H9 (cell line): ENCODE measurements around the gene ARMC9. TPM values are rescaled to one million over a fixed set of nuclear protein-coding genes. Genes with fewer than 3 reads are reported as not detected.

Source experiments
- DNase-seq: peaks from one replicate; pipeline ENCODE4 v3.0.0-alpha.2; 2017
- H2AFZ ChIP-seq: one replicate; pipeline ENCODE4 v1.6.1; 2013; ENCODE audit warnings: mild to moderate bottlenecking, low read length, control low read depth, moderate library complexity
- H2AK5ac ChIP-seq: 2 replicates; pipeline ENCODE4 v1.6.1; 2013; ENCODE audit warnings: low read length, control low read depth, mixed read lengths; ENCODE audit not compliant: insufficient read length
- H2BK120ac ChIP-seq: one replicate; pipeline ENCODE4 v1.6.1; 2013; ENCODE audit warnings: low read depth, mild to moderate bottlenecking, low read length, control low read depth, inconsistent platforms; ENCODE audit not compliant: poor library complexity, severe bottlenecking
- H2BK12ac ChIP-seq: 2 replicates; pipeline ENCODE4 v1.6.1; 2013; ENCODE audit warnings: low read length, control low read depth, mixed read lengths, low read depth; ENCODE audit not compliant: insufficient read length
- H2BK15ac ChIP-seq: 2 replicates; pipeline ENCODE4 v1.6.1; 2013; ENCODE audit warnings: low read depth, low read length, control low read depth
- H2BK20ac ChIP-seq: one replicate; pipeline ENCODE4 v1.6.1; 2013; ENCODE audit warnings: low read depth, mild to moderate bottlenecking, low read length, control low read depth, inconsistent platforms; ENCODE audit not compliant: poor library complexity, severe bottlenecking
- H2BK5ac ChIP-seq: 2 replicates; pipeline ENCODE4 v1.6.1; 2013; ENCODE audit warnings: low read length, control low read depth, mixed read lengths; ENCODE audit not compliant: insufficient read length
- H3K14ac ChIP-seq: 2 replicates; pipeline ENCODE4 v1.6.1; 2013; ENCODE audit warnings: low read length, control low read depth; ENCODE audit not compliant: insufficient read depth
- H3K18ac ChIP-seq: 2 replicates; pipeline ENCODE4 v1.6.1; 2013; ENCODE audit warnings: low read depth, mild to moderate bottlenecking, mixed read lengths, low read length, control low read depth; ENCODE audit not compliant: insufficient read length
- H3K23ac ChIP-seq: 2 replicates; pipeline ENCODE4 v1.6.1; 2013; ENCODE audit warnings: low read length, control low read depth, mixed read lengths, low read depth; ENCODE audit not compliant: insufficient read length
- H3K23me2 ChIP-seq: 2 replicates; pipeline ENCODE4 v1.6.1; 2013; ENCODE audit warnings: low read depth, mild to moderate bottlenecking, mixed read lengths, low read length, control low read depth; ENCODE audit not compliant: insufficient read length, poor library complexity, severe bottlenecking
- H3K27ac ChIP-seq: 2 replicates; pipeline ENCODE4 v1.5.1; 2013; ENCODE audit warnings: low read length, control low read depth, mixed read lengths, low read depth; ENCODE audit not compliant: insufficient read length
- H3K27me3 ChIP-seq: 2 replicates; pipeline ENCODE4 v1.6.1; 2013; ENCODE audit warnings: low read length, control low read depth, inconsistent platforms; ENCODE audit not compliant: insufficient read depth
- H3K4ac ChIP-seq: 2 replicates; pipeline ENCODE4 v1.6.1; 2013; ENCODE audit warnings: low read depth, mild to moderate bottlenecking, control low read depth, inconsistent platforms, low read length, moderate library complexity
- H3K4me1 ChIP-seq: 2 replicates; pipeline ENCODE4 v1.6.1; 2013; ENCODE audit warnings: low read length, control low read depth, inconsistent platforms; ENCODE audit not compliant: insufficient read depth
- H3K4me2 ChIP-seq: 2 replicates; pipeline ENCODE4 v1.6.1; 2013; ENCODE audit warnings: low read length, control low read depth, mixed read lengths; ENCODE audit not compliant: insufficient read length, insufficient read depth
- H3K56ac ChIP-seq: 2 replicates; pipeline ENCODE4 v1.6.1; 2013; ENCODE audit warnings: low read depth, mild to moderate bottlenecking, mixed read lengths, low read length, control low read depth; ENCODE audit not compliant: insufficient read length
- H3K79me1 ChIP-seq: 2 replicates; pipeline ENCODE4 v1.6.1; 2013; ENCODE audit warnings: low read depth, mild to moderate bottlenecking, moderate library complexity, low read length, control low read depth, inconsistent platforms; ENCODE audit not compliant: insufficient read depth, poor library complexity, severe bottlenecking
- H3K79me2 ChIP-seq: 2 replicates; pipeline ENCODE4 v1.6.1; 2013; ENCODE audit warnings: low read length, control low read depth, inconsistent platforms; ENCODE audit not compliant: insufficient read depth
- H3K9ac ChIP-seq: 2 replicates; pipeline ENCODE4 v1.6.1; 2013; ENCODE audit warnings: low read length, control low read depth, mixed read lengths; ENCODE audit not compliant: insufficient read length; ENCODE audit errors: extremely low read depth
- H3K9me3 ChIP-seq: one replicate; pipeline ENCODE4 v1.6.1; 2013; ENCODE audit warnings: low read depth, low read length, inconsistent platforms; ENCODE audit not compliant: control insufficient read depth
- H3T11ph ChIP-seq: one replicate; pipeline ENCODE4 v1.6.1; 2013; ENCODE audit warnings: mild to moderate bottlenecking, low read length, control low read depth, inconsistent platforms
- H4K20me1 ChIP-seq: one replicate; pipeline ENCODE4 v1.6.1; 2013; ENCODE audit not compliant: control insufficient read depth, insufficient read length, insufficient read depth
- H4K5ac ChIP-seq: 2 replicates; pipeline ENCODE4 v1.6.1; 2013; ENCODE audit warnings: low read depth, mild to moderate bottlenecking, mixed read lengths, low read length, control low read depth; ENCODE audit not compliant: insufficient read length
- H4K8ac ChIP-seq: replicated peaks from 2 replicates; pipeline ENCODE4 v1.6.1; 2013; ENCODE audit warnings: low read length, control low read depth, mixed read lengths, low read depth; ENCODE audit not compliant: insufficient read length
- H4K91ac ChIP-seq: 2 replicates; pipeline ENCODE4 v1.6.1; 2013; ENCODE audit warnings: low read depth, mild to moderate bottlenecking, moderate library complexity, mixed read lengths, low read length, control low read depth; ENCODE audit not compliant: insufficient read length
- H3K27ac Mint-ChIP-seq, 3 experiments: 2 replicates in 2 of 3; 3 replicates in 1 of 3; pipeline ENCODE4 v1.8.0; 2020 to 2021; ENCODE audit warnings: mixed read lengths in 3 of 3, mild to moderate bottlenecking in 1 of 3, moderate library complexity in 1 of 3
- H3K27me3 Mint-ChIP-seq: 2 replicates; pipeline ENCODE4 v1.8.0; 2021; ENCODE audit warnings: low read depth, mild to moderate bottlenecking, moderate library complexity, mixed read lengths
- H3K36me3 Mint-ChIP-seq, 3 experiments: 2 replicates in 2 of 3; 3 replicates in 1 of 3; pipeline ENCODE4 v1.8.0; 2020 to 2021; ENCODE audit warnings: low read depth in 3 of 3, mixed read lengths in 3 of 3; ENCODE audit not compliant: insufficient read depth in 1 of 3
- H3K4me1 Mint-ChIP-seq, 2 experiments: 2 replicates each; pipeline ENCODE4 v1.8.0; 2020; ENCODE audit warnings: mixed read lengths in 2 of 2
- H3K4me3 Mint-ChIP-seq, 2 experiments: 2 replicates in 1 of 2; 3 replicates in 1 of 2; pipeline ENCODE4 v1.8.0; 2020 to 2021; ENCODE audit warnings: mild to moderate bottlenecking in 2 of 2, mixed read lengths in 2 of 2, moderate library complexity in 1 of 2
- H3K9me3 Mint-ChIP-seq, 2 experiments: 2 replicates in 1 of 2; 3 replicates in 1 of 2; pipeline ENCODE4 v1.8.0; 2020; ENCODE audit warnings: mild to moderate bottlenecking in 2 of 2, mixed read lengths in 2 of 2, moderate library complexity in 1 of 2
- WGBS: extraction: QIAGEN DNeasy Blood & Tissue Kit; methylation state at CpG from one replicate; pipeline ENCODE4 v1.1.7; 2013; ENCODE audit warnings: missing lambda C conversion rate, low lambda C conversion rate, mixed read lengths; ENCODE audit not compliant: insufficient read length; ENCODE audit errors: extremely low coverage; 5-methylcytosine and 5-hydroxymethylcytosine counted together
- total RNA-seq: library from RNA; stranded (reverse); gene quantifications from 2 replicates; pipeline ENCODE4 v1.2.1, GENCODE V29; 2021
- TF ChIP-seq, protein P1 (sequence below): fragments of 200-600 bp; sonication (generic); conservative IDR thresholded peaks from 3 replicates; pipeline ENCODE4 v1.8.0; 2021; ENCODE audit warnings: antibody characterized with exemption, mild to moderate bottlenecking

The ARMC9 gene
- total RNA-seq, 1 experiment from 2014 or later = 37.6 TPM

DNA sequence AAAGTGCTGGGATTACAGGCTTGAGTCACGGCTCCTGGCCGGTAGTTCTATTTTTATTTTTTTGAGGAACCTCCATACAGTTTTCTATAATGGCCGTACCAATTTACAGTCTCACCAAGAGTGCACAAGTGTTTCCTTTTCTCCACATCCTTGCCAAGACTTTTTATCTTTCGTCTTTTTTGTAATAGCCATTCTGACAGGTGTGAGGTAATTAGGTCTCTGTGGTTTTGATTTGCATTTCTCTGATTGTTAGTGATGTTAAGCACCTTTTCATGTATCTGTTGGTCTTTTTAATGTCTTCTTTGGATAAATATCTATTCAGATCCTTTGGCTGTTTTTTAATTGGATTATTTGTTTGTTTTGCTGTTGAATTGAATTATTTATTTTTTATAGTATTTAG lies 9.3 kb downstream of the ARMC9 start:
- TF ChIP-seq, protein P1, sequence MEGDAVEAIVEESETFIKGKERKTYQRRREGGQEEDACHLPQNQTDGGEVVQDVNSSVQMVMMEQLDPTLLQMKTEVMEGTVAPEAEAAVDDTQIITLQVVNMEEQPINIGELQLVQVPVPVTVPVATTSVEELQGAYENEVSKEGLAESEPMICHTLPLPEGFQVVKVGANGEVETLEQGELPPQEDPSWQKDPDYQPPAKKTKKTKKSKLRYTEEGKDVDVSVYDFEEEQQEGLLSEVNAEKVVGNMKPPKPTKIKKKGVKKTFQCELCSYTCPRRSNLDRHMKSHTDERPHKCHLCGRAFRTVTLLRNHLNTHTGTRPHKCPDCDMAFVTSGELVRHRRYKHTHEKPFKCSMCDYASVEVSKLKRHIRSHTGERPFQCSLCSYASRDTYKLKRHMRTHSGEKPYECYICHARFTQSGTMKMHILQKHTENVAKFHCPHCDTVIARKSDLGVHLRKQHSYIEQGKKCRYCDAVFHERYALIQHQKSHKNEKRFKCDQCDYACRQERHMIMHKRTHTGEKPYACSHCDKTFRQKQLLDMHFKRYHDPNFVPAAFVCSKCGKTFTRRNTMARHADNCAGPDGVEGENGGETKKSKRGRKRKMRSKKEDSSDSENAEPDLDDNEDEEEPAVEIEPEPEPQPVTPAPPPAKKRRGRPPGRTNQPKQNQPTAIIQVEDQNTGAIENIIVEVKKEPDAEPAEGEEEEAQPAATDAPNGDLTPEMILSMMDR = no peak
- Mint-ChIP-seq H3K27me3 (no peaks in the 10 kb centered on the region), H3K27ac (no peak overlapping the region), H3K36me3 (peaks cover 7 to 63% (median 32%) of the 10 kb centered on the region in 3 experiments; a peak in 6 of 7 replicates), H3K4me3 (no peak overlapping the region; a peak in 1 of 5 replicates), H3K9me3 (peaks cover 3 to 5% of the 10 kb centered on the region in 2 experiments; a peak in 3 of 5 replicates), H3K4me1 (no peaks in the 10 kb centered on the region)
- Histone ChIP-seq H2AK5ac (no peak overlapping the region), H3K4ac (no peak overlapping the region), H3K79me2 (no peaks in the 10 kb centered on the region; the same call in 1 of the 2 replicates), H4K91ac (no peak overlapping the region), H2BK12ac (no peak overlapping the region), H2BK5ac (no peak overlapping the region), H3K14ac (no peak overlapping the region), H3K9me3 (no peaks in the 10 kb centered on the region), H4K20me1 (no peaks in the 10 kb centered on the region), H2BK120ac (no peak overlapping the region), H3K23me2 (no peaks in the 10 kb centered on the region), H3K27ac (no peak overlapping the region), H3K9ac (no peak overlapping the region), H2BK20ac (no peak overlapping the region), H2AFZ (no peak overlapping the region), H3K79me1 (no peaks in the 10 kb centered on the region), H3K56ac (no peak overlapping the region), H4K5ac (no peak overlapping the region), H3K4me1 (no peaks in the 10 kb centered on the region), H3K18ac (no peak overlapping the region), H3K27me3 (no peaks in the 10 kb centered on the region), H4K8ac (no peak overlapping the region), H3K4me2 (no peak overlapping the region), H3T11ph (no peak overlapping the region), H2BK15ac (no peak overlapping the region), H3K23ac (no peak overlapping the region)
- no CpG with 5 or more reads among the region's 4 CpGs for WGBS
- DNase-seq = no peak
